Measurements from ENCODE around the gene LYZL4.

DNA sequence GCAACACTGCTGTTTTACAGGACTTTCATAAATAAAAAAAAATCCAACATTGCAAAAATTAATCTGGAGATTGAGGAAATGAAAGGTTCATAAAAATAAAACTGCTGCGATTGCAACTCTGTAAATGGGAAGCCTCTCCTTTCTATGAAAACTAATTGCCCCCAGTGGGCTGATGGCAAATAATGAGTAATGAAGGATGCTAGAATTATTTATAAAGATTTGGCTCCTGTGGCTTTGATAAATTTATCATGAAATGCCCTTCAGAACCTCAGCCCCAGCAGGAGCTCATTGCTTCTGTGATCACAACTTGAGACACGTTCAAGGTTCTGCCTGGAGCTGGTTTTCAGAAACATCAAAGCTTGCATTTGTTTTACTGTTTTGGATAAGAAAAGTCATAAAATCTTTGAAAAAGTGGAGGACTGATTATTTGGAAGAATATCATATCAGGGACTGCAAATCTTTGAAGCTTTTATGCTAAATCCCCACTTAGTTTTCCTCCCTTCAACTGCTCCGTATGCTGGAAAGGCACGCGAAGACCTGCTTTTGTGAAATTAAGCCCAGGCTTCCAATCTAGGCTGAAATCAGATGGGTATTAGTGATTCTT lies 24.5 kb upstream of the LYZL4 start:
- TF ChIP-seq CTCF (conservative IDR thresholded peaks at IDR 0.05; ENCODE audit: low read depth, low read length): no peak
- TF ChIP-seq MXI1 (IDR thresholded peaks at IDR 0.05; ENCODE audit: borderline replicate concordance, low read depth, low read length): no peak
- TF ChIP-seq BHLHE40 (IDR thresholded peaks at IDR 0.05; ENCODE audit: low read depth, low read length): no peak
- no peak for TF ChIP-seq NFE2L2 (IDR thresholded peaks at IDR 0.05; ENCODE audit: low read depth, low read length)
- TF ChIP-seq POLR2A (IDR thresholded peaks at IDR 0.05; ENCODE audit: low read depth, low read length): no peak

All from IMR-90 (cell line).